GM11168 (cell line): ENCODE data around the gene JMJD1C.

Source experiments
- in situ Hi-C: fragments of 300-500 bp; cut with MboI; formaldehyde crosslinking; loops from one replicate; pipeline ENCODE4 v1.12.0; 2022; ENCODE audit warnings: low sequenced_read_pairs; ENCODE audit not compliant: unreplicated experiment

The JMJD1C gene

DNA sequence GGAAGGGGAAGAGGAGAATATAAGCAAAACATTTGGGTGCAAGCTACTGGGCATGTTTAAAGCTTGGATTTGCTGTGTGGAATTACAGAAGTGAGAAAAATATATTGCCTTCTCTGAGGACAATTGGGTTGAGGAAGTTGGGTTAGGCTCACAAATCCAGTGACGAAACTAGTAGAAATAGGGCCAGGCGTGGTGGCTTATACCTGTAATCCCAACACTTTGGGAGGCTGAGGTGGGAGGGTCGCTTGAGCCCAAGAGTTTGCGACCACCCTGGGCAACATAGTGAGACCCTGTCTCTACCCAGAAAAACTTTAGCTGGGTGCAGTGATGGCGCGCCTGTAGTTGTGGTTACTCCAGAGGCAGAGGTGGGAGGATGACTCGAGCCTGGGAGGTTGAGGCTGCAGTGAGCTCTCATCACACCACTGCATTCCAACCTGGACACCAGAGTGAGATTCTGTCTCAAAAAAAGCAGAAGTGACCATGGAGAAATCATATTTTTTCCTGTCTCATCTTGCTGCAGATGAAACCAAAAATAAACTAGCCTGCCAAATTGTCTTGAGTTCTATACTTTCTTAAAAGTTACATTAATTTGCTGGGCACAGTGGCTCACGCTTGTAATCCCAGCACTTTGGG is 310.3 kb downstream of the JMJD1C start:
- in situ Hi-C loops, result loop anchor here (10.0 kb wide), 1 partner anchor 151 kb away; no protein-coding TSS in a partner anchor

DNA sequence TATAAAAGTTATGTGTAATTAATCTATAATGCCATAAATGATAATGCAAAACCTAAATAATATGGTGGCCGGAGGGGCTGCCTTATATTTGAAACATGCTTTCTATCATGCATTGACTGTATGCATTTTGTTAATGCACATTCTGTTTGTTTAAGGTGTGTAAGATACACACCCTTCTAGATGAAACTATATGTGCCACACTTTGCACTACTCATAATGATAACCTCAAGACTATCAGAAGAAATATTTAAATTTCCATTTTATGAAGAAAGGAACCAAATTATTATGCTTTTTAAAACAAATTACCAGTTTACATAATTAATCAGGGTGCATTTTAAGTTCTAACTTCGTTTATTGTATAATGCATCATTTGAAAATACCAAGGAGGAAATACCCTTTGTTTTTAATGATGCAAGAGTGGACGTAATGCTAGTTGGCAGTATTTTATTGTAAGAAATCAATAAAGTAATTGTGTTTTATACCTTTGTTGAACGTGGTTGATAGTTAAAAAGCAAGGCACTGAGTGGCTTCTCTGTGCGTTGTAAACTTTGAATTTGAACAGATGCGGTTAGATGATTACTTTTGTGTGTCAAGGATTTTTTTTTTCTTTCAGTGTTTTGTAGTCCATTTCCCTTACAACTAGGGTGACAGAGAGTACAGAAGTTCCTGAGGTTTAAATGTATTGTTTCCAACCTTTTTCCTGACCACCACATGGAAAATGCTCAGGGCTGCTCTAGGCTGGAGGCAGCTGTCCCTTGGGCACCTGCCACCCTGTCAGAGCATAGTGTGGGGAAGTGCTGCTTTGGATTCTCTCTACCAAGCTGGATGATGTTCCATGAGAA is 311.0 kb downstream of the JMJD1C start:
- in situ Hi-C loops, result loop anchor here (10.0 kb wide), 1 partner anchor 150 kb away; no protein-coding TSS in a partner anchor

DNA sequence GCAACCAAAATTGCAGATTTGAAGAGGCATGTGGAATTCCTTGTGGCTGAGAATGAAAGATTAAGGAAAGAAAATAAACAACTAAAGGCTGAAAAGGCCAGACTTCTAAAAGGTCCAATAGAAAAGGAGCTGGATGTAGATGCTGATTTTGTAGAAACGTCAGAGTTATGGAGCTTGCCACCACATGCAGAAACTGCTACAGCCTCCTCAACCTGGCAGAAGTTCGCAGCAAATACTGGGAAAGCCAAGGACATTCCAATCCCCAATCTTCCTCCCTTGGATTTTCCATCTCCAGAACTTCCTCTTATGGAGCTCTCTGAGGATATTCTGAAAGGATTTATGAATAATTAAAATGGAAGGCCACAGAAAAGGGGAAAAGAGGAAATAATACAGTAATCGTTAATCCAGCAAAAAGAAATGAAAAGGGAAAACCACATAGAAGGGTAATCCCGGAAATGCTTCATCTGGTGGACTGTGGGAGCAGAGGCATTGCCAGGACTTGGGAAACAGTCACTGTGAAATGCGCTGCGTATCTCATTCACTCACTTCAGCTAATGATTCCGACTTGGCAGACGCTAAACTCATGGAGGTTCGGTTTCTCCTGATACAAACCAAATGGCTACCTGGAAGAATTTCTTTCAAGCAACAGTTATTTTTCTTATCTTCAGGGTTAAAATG is 311.8 kb downstream of the JMJD1C start:
- in situ Hi-C loops, result loop anchor here (10.0 kb wide), 1 partner anchor 149 kb away; no protein-coding TSS in a partner anchor

DNA sequence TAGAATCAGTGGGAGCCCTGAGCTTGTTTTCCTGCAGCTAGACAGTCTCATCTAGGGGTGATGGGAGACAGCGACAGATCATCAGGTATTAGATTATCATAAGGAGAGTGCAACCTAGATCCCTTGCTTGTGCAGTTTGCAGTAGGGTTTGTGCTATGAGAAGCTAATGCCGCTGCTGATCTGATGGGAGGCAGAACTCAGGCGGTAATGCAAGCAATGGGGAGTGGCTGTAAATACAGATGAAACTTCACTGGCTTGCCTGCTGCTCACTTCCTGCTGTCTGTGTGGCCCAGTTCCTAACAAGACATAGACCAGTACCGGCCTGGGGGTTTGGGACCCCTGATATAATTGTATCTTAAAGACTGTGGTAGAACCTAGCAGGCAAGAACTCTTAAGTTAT is 315.0 kb downstream of the JMJD1C start:
- in situ Hi-C loops, result loop anchor here (10.0 kb wide), 1 partner anchor 146 kb away; no protein-coding TSS in a partner anchor

DNA sequence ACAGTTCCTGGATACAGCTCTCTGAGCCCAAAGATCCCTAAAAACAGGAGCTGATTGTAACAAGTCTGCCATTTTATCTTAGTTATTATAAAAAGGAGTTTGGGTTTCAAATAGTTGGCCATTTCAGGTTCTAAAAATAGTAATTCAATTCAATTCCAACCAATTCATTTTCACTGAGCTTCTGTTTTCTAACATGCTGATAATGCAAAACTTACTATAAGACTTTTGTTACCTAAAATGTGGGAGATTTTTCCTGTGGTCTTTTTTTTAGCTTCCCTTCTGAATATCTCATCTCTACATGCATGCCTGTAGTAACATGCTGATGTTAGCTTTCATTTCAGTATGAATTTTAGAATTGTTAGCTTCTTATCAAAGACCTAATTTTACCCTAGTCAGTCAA is 319.3 kb downstream of the JMJD1C start:
- in situ Hi-C loops, result no loop called here

DNA sequence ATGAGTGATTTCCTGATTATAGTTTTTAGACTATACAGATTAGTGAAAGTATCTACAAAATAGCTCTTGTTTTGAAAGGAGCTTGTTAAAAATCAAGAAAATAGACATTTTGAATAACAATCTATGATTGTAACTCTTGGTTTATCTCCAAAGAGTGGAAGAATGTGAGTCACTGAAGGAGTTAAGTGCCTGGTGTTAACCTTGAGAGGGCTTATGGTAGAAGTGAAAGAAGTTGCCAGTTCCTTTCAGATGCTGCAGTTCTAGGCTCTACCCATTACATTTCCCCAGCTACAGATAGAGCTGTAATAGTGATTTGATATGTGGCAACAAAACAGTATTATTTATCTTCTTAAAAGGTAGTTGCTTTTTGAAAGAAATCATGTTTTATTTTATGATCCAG is 320.0 kb downstream of the JMJD1C start:
- in situ Hi-C loops, result no loop called here

DNA sequence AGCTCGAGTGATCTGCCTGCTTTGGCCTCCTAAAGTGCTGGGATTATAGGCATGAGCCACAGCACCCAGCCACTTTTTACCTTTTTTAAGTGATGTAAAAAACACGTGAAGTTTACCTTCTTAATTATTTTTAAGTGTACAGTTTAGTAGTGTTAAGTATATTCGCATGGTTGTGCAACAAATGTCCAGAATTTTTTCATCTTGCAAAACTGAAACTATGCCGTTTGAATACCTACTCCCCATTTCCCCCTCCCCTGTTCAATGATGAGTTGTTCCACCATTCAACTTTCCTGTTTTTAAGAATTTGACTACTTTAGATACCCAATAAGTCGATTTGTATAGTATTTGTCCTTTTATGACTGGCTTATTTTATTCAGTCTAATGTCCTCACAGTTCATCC is 321.8 kb downstream of the JMJD1C start:
- in situ Hi-C loops, result no loop called here

DNA sequence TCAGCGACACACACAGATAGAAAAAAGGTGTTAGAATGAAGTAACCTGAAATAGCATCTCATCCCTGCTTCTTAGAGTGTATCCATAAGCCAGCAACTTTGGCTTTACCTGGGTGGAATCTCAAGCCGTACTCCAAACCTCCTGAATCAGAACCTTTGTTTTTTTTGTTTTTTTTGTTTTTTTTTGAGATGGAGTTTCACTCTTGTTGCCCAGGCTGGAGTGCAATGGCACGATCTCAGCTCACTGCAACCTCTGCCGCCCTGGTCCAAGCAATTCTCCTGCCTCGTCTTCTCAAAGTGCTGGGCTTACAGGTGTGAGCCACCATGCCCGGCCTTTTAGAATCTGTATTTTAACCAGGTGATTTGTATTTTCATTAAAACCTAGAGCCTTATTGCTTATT is 323.6 kb downstream of the JMJD1C start:
- in situ Hi-C loops, result no loop called here

DNA sequence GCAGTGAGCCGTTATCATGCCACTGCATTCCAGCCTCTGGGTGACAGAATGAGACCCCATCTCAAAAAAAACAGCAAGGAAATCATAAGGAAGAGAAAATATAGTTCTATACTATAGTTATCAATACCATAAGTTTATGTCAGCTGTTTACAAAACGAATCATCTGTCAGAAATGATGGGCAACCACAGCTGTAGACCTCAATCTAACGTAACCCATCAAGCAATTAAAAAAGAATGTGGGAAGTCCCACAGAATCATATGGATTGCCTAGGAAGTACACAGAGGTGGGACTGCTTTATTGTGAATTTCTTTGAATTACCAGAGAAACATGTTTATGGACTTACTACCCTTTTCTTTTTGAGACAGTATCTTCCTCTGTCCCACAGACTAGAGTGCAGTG is 325.7 kb downstream of the JMJD1C start:
- in situ Hi-C loops, result no loop called here

DNA sequence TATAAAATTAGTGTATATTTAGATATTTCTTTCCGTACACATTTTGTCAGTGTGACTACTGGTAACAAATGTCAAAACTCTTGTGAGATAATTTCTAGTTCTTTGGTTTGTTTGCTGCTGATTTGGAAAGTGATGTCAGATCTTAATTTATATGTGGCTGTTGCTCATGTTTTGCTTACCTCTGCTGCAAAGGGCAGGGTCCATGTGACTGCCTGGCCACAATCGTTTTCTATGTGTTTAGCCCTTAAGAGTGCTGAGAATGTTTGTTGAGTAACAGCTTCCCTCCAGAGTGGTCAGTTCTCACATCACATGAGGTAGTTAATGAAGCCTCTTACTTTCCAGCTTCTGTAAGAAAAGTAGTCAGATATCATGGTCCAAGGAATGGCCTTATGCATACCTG is 328.5 kb downstream of the JMJD1C start:
- in situ Hi-C loops, result no loop called here

DNA sequence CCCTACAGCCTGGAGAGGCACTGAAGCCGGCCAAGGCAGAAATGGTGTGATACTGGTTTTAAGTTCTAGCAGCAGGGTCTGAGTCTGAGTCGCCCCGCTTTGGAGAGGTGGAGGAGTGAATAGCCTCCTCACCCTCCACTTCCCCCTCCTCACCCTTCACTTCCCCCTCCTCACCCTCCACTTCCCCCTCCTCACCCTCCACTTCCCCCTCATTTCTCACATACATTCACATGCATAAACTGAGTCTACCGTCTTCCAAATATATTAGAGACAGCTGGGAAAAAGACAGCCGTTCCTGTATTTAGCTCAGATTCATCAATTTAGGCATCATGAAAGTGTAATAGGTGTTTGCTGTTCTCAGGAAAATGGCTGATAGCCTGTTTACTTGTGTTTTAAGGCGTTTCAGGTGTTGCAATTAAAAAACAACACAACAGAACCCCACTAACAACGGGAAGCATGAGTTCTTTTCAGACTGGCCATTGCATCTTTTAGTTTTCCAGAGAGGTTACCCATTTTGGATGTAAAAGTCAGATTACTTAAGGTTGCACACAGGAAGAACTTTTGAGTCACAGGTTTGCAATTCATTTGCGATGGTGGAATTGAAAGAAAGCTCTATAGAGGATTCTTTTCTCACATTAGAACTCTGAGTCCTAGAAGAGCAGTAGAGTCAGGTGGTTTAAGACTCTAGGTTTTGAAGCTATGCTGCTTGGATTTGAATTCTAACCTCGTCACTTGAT is 331.8 kb downstream of the JMJD1C start:
- in situ Hi-C loops, result no loop called here

DNA sequence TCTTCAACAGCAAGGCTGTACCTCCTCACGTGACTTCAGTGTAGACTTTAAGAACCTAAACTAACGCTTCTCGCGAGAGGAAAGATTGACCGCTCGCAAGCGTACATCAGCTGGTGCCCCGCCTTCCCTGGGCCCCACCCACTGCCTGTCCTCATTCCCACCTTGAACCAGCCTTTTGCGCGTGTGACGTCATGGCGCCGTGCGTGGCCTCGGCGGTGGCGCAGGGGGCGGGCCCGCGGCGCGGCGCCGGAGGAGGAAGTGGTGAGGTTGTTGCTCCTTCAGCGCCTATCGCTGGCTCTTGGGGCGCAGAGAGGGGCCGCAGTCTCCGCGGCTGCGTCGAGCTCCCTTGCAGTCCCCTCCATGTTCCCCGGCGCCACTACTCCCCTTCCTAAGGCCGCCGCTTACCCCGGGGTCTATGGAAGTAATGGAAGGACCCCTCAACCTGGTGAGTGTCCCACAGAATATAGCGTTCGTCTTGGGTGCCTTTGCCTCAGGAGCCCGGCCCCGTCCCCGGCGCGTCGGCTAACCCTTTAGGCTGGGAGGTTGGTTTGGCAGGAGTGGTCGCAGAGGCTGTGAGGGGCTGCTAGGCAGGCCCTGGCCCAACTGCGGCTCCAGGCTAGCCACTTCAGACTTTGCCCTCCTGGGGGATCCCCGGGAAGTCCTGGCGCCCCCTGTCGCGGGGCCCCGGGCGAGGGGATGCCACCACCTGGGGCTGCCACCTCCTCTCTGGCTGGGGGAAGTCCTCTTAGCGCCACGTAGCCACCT is 332.5 kb downstream of the JMJD1C start, which contains the start of gene NRBF2:
NRBF2 (plus strand) TSS at position 273 of the 765 bp plus-strand sequence; CDS start at position 416, 143 bp downstream.
- in situ Hi-C loops, result no loop called here

DNA sequence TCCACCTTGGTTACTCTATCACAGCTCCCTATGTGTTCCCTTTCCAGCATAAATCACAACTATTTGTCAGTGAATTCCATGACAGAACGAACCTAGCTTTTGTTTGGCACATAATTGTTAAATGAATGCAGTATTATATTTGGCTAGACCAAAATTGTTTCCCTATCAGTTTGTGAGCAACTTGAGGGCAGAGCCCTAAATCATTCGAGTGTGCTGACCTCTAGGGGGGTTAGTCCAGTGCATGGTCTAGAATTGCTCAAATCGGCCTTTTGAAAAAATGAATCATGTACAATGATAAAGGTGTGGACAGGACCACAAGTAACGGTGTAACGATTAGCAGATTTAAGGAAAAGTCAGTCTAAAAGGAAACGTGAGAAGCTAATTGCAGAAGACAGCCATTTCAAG is 333.1 kb downstream of the JMJD1C start:
- in situ Hi-C loops, result no loop called here

DNA sequence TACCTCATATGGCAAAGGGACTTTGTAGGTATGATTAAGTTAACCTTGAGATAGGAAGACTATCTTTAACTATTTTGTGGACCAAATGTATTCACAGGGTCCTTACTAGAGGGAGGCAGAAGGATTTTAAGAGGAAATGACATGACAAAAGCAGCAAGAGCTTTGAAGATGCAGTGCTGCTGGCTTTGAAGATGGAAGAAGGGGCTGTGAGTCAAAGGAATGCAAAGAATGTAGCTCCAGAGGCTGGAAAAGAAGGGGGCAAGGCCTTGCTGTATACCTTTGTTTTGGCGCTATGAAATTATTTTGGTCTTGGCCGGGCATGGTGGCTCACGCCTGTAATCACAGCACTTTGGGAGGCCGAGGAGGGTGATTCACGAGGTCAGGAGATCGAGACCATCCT is 335.9 kb downstream of the JMJD1C start:
- in situ Hi-C loops, result no loop called here

DNA sequence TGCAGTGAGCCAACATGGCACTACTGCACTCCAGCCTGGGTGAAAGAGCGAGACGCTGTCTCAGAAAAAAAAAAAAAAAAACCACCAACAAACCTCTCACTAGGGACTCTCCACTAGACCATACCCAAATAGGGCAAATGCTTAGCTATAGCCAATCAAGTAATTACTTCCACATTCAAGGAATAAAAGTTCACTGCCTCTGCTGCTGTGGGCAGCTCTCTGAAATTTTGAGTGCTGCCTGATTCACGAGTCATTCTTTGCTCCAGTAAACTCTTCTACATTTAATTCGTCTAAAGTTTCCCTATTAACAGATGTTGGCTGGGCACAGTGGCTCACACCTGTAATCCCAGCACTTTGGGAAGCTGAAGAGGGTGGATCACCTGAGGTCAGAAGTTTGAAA is 337.3 kb downstream of the JMJD1C start:
- in situ Hi-C loops, result no loop called here

DNA sequence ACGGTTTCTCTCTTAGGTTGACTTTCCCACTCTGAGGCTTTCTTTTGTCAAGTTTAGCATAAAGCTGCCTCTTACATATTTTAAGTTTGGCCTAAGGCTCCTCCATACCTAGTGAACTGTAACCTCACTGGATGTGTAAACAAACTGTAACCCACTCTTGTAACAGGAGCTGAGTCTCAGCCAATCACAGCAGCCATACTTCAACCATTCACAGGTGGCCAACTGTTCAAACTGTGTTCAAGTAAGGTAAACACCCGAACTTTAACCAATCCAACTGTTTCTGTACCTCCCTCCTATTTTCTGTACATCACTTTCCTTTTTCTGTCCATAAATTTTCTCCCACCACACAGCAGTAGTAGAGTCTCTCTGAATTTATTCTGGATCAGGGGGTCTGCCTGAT is 340.3 kb downstream of the JMJD1C start:
- in situ Hi-C loops, result no loop called here

DNA sequence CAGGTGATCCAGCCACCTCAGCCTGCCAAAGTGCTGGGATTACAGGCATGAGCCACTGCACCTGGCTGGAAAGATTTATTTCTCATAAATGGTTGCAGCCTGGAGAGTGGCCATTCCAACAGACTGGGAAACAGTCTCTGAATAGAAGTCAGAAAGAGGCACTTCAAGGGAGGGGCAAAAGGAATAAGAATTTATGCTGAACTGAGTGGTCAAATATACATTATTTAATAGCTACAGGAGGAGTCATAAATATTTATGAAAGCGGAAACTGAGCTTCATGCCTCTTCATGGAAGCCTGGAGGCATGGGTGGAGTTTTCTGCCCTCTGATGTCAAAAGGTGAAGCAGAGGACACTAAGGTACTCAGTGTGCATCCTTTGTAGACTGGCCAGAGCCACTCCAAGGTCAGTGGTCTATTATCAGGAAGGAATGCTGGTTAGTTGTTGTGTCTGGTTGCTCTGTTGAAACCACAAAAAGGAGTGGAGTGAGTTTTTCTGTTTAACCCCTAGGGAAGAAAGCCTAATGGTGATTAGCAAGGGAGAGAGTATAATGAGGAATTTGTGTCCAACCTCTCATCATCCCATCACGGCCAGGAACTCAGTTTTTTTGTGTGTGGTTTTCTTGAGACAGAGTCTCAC is 341.9 kb downstream of the JMJD1C start:
- in situ Hi-C loops, result no loop called here

DNA sequence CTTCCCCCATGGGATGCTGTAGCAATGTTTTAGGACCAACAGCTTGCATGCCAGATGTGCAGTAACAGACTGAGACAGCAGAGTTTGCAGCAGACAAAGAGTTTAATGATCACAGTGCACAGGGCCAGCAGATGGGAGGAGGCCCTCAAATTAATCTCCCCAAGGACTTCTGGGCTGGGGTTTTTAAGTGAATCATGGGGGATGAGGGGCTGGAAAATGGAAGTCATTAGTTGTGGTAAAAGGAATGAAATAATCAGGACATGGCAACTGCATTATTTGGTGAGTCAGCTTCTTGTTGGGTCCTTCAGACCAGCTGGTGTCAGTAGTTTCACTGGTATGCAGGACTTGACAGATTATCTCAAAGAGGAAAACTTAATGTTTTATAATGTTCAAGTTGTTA is 345.2 kb downstream of the JMJD1C start:
- in situ Hi-C loops, result no loop called here

DNA sequence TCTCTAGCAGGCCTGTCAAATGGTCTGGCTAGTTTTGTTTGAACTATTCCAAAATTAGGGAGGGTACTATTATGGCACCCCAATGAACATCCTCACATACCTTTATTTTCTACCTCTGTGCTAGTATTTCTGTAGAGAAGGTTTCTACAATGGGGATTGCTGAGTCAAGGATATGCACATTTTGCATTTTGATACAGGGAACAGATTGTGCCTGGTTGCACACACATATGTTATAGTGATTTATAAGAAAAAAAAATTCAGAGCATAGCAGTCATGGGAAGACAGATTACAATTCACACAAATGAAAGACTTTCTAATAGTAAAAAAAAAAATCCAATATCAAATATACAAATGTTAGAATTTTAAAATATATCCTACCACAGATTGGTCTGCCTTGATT is 346.7 kb downstream of the JMJD1C start:
- in situ Hi-C loops, result no loop called here
